GM21390 (cell line): ENCODE data around the gene DUS2.
"Not testable (repeated sequence)": the region's sequence is repeated elsewhere in the genome, so short reads cannot be mapped to it uniquely, and the experiment has no call there.

Experiments used
- ATAC-seq: cut with Tn5 transposase; IDR thresholded peaks from one replicate; pipeline ENCODE4 v1.9.1; 2021; ENCODE audit not compliant: unreplicated experiment

DUS2 gene

GRCh38 chr16:68022728-68023537, at the start of gene DUS2, which contains the start of gene DDX28:
DUS2 (plus strand) TSS chr16:68023284; CDS start chr16:68038024, 14,740 bp downstream.
DDX28 (minus strand) TSS chr16:68023232; CDS start chr16:68023202, 30 bp downstream.
- peak; percentile 68 for ATAC-seq

DNA sequence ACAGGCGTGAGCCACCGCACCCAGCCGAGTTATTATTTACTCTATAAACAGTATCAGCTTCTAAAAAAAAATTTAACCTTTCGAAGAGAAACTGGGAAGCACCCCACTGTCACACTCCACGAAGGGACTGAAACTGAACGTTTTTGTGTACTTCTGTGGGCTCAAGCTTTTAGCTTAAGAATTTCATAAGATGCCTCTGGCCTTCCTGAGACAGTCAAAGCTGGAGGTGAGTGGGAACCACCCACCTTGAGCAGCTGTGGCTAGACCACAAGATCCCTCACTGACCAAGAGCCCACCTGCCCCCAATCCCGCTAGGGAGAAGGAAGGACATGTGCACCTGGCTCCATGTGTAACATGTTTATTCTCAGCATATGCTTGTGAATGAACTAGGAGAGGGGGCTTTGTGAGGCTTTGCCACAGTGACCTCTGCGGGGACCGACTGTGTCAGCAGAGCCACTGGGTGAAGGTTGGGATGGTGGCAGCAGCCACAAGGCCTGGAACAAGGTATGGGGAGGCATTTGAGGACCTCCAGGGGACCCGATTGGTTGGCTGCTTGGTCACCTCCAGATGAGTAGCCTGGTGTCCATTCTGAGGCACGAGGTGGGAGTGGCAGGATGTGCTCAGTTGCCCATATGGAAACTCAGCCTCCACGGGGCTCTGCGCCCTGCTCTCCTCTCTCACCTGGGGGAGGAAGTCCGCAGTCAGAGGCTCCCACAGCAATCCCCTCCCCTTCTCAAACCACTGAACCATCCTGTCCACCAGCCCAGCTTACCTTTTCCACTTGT, 47.6 kb upstream of the DUS2 start:
- no peak for ATAC-seq

DNA sequence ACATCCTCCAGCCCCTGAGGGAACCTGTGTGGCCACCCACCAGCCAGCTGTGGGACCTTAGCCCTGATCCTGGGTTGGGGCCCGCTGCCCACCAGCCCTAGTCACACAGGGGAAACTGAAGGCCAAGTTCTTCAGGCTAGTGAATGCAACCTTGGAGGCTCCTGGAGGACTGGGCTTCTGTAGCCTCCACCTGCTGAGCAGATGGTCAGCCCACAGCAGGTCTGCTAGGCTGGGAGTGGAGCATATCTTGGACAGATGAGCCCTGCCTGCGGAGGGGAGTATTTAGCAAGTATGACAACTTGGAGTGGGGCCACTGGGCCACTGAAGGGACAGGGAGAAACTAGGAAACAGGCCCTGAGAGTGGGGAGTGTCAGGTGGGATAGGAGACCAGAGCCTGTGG, 46.9 kb upstream of the DUS2 start:
- ATAC-seq, result no peak

DNA sequence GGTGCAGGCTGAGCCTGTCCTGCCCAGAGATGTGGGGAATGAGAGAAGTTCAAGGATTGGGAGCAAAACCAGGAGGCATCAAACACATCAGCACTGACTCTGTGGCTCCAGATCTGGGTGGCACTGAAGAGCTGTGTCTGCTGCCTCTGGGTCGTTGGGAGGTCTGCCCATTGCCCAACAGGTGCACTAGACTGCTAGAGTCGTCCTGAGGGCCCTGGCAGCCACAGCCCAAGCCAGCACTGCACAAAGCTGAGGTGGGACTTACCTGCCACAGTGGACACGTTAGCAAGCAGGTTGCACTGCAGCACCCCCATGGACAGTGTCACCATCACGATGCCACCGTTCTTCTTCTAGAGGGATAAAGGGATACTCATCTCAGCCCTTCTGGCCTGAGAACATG, 46.1 kb upstream of the DUS2 start:
- ATAC-seq, result no peak

DNA sequence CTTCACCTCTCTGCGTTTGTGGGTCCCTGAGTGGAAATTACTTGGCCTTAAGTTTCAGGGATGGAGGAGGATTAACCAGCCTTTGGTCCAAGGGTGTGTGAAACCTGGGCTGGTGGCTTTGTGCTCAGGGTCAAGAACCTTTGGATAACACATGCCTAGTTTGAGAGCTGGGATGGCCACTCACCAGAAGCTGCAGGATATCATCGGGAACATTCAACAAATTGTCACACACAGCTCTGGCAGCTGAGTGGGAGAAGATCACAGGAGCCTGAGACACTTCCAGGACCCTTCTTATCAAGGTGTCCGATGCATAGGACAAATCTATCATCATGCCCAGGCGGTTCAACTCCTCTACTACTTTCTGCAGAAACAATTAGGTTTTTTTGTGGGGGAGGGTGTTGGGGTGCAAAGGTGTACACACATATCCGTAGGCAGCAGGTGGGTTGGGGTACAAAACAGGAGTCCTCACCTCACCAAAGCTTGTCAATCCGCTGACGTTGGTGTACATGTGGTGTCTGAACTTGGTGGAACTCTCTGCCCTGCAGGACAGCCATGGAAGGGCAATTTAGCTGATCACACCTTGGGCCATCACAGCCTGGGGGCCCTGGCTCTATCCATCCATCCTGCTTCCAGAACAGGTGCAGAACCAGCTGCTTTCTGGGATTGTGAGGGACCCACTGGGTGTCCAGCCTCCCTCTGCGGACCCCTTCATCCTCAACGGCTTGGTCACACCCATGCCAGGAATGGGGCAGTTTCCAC, 45.4 kb upstream of the DUS2 start:
- ATAC-seq, result no peak

DNA sequence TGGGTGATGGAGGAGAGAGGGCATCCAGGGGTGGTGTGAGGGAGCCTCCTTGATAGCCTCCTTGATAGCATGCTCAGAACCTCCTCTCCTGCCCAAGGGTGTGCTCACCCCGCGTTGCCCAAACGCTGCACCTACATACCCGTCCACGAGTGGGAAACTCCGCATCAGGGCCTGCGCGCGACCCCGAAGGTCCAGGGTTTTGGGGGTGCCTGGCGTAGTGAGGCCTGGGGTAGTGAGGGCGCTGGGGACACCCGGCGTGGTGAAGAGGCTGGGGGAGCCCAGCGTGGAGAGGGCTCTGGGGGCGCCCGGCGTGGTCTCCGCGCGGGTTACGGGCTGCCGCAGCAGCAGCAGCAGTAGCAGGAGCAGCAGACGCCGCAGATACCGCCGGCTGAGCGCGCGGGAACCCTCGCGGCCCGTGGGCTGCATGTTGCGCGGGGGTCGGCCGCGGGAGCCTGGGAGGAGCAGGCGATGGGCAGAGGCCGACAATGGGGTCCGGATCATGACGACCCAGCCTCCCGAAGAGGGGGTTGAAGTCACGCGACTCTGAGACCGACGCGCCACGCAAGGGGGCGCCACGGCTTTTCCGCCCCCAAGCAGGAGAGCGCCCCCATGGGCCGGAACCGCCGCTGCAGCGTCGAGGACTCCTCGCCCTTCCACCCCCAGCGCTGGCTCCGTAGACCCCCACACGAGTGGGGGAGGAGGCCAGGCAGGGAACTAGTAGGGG, 43.0 kb upstream of the DUS2 start, which contains the start of gene DPEP3:
DPEP3 (minus strand) TSS at position 545 of the 724 bp plus-strand sequence; CDS start at position 426, 119 bp downstream.
- no peak for ATAC-seq

- no peak for ATAC-seq
Measured at GRCh38 chr16:67982011-67982696, 40.9 kb upstream of the DUS2 start.

DNA sequence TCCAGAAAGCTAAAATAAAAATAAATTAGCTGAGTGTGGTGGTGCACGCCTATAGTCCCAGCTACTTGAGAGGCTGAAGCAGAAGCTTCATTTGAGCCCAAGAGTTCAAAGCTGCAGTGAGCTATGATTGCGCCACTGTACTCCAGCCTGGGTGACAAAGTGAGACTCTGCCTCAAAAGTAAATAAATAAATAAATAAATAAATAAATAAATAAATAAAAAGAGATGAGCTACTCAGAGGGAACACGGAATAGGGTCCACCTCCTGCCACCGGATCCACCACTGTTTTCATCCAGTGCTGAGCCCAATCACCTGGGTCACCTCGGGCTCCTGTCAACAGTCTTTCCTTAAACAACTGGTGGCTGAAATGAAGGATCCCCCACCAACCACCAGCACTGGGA, 36.1 kb upstream of the DUS2 start:
- ATAC-seq, result no peak

- no peak for ATAC-seq
Measured at GRCh38 chr16:67987460-67988160, 35.5 kb upstream of the DUS2 start.

GRCh38 chr16:67988675-67989074, 34.4 kb upstream of the DUS2 start:
- ATAC-seq, result no peak

GRCh38 chr16:67989322-67990017, 33.6 kb upstream of the DUS2 start:
- ATAC-seq, result no peak

DNA sequence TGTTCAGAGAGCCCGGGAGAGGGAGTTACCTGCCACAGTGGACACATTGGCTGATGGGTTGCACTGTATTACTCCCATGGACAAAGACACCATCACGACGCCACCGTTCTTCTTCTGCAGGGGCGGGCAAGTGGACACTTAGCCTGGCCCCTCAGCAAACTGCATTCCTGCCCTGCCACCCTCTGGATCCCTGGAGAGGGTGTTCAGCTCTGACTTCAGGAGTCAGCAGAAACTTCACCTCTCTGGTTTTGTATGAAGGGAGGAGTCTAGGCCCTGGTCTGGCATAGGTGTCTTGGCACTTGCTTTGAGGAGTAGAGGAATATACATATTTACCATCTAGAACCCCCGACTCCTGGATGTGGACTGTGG, 33.1 kb upstream of the DUS2 start:
- no peak for ATAC-seq

DNA sequence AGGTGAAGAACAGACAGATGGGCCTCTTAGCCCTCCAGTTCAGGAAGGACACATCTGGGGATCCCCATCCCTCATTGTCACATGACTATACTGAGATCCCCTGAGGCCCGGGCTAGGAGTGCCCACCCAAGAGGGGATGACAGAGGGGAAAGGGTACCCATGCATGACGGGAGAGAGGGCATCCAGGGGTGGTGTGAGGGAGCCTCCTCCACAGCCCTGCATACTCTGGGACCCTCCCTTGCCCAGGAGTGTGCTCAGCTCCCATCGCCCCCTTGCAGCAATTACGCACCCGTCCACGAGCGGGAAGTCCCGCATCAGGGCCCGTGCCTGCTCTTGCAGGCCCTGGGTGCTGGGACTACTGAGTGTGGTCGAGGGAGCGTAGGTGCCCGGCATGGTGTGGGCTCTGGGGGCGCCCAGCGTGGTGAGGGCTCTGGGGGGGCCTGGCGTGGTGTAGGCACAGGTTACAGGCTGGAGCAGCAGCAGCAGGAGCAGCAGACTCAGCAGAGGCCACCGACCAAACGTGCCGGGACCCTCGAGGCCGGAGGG, 30.4 kb upstream of the DUS2 start:
- no peak for ATAC-seq

DNA sequence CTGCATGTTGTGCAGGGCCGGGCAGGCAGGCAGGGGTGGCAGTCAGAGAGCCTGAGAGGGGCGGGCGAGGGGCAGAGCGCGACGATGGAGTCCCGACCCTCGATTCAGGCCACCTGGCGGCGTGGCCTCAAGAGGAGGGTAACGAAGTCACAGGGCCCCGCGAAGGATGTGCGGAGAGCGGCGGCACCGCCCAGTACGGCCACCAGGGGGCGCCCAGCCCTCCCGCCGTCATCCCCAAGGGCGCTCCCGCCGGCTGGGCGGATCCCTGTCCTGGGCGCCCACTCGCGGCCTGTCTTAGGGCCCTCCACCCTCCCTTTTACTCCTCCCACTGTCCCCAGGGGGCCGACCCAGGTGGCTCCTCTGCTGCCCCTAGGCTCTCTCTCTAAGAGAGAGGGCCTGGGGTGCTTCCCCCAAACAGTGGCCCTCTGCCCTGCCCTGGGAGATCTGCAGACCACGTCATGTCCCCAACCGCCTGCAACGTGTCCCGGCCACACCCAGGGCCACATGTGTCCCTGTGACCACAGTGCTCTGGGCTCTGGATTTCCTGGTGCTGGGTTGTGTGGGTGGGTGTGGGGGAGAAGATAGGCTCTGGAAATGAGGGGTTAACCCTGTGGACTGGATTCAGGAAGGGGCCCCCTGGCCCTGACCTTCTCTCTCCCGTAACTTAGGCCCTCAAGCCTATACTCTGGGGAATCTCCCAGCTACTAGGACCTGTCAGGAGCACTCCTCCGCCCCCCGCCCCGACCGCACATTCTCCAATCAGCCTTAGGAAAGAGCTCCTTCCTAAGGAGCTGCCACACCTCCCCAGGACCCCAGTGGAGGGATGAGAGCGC, 29.7 kb upstream of the DUS2 start:
- ATAC-seq, result peak; percentile 67

DNA sequence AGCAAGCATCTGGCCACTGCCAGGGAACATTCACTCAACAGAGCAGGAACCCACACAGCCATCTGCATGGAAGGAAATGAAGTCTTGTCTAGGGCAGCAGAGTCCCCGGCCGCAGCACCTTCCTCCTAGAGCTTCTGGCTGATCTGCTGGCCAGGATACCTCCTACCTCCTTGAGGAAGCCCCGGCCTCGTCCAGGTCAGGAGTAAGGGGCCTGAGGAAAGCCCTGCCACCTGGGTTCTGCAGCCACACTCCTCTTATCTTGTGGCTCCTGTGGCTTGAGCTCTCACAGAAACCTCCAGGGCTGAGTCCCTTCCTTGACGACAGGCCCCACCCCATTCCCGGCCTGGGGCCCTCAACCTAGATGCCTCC, 29.1 kb upstream of the DUS2 start:
- not testable (repeated sequence) for ATAC-seq

DNA sequence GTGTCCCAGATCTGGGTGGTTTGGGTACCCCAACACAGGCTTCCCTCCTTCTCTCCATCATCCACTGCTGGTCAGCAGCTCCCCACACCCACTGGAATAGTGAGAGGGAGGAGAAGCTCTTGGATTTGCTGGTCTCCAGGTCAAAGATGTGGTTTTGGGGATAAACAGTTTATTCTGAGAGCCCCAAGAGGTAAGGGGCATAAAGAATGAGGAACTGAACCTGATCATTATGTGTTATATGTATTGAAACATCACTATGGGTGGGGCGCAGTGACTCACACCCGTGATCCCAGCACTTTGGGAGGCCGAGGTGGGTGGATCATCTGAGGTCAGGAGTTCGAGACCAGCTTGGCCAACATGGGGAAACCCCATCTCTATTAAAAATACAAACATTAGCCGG, 27.7 kb upstream of the DUS2 start:
- no peak for ATAC-seq

DNA sequence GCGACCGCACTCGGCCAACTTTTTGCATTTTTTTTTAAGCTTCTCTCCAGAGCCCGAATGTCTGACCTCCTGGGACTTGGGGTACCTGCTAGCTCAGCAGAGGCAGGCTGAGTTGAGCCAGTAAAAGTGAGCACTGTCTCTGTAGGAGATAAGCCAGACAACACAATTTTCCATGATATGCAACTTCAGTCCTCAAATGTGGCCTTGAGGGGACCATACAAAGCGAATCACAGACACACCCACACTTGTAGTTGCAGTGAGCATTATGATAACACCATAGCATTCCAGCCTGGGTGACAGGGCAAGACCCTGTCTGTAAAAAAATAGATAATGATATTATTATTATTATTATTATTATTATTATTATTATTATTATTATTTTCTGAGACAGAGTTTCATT, 26.4 kb upstream of the DUS2 start:
- no peak for ATAC-seq
